Activated CD4-positive, alpha-beta T cell treated with anti-CD3 and anti-CD28 coated beads for 36 hours (primary cell): ENCODE measurements around the gene FARS2. TPM values are rescaled to one million over a fixed set of nuclear protein-coding genes. Genes with fewer than 3 reads are reported as not detected.

Experiments
- ATAC-seq: fragments of 200-7000 bp; cut with Tn5 transposase; one replicate; pipeline ENCODE4 v1.10.0; 2021; ENCODE audit warnings: mild to moderate bottlenecking, moderate library complexity
- CTCF ChIA-PET: fragments of 350-600 bp; sonication (Branson Sonifier 250); formaldehyde crosslinking; loops from one replicate; lab custom pipeline; 2021; ENCODE audit warnings: antibody characterized with exemption; lab: Charles Lee
- POLR2A ChIA-PET: fragments of 350-600 bp; sonication (Branson Sonifier 250); formaldehyde crosslinking; loops from one replicate; lab custom pipeline; 2021; ENCODE audit warnings: antibody characterized with exemption, inconsistent platforms; lab: Charles Lee
- DNase-seq: peaks from one replicate; pipeline ENCODE4 v3.0.0-alpha.2; 2020
- H3K27ac Mint-ChIP-seq: one replicate; pipeline ENCODE4 v1.8.0; 2021; ENCODE audit warnings: mixed read lengths
- H3K27me3 Mint-ChIP-seq: one replicate; pipeline ENCODE4 v1.8.0; 2021; ENCODE audit warnings: mixed read lengths
- H3K36me3 Mint-ChIP-seq: one replicate; pipeline ENCODE4 v1.8.0; 2021; ENCODE audit warnings: low read depth, mixed read lengths
- H3K4me1 Mint-ChIP-seq: one replicate; pipeline ENCODE4 v1.8.0; 2021; ENCODE audit warnings: mixed read lengths
- H3K4me3 Mint-ChIP-seq: one replicate; pipeline ENCODE4 v1.8.0; 2021; ENCODE audit warnings: mild to moderate bottlenecking, moderate library complexity, mixed read lengths
- H3K9me3 Mint-ChIP-seq: one replicate; pipeline ENCODE4 v1.8.0; 2021; ENCODE audit warnings: low read depth, mixed read lengths
- intact Hi-C, 2 experiments: fragments of 100-400 bp; cut with DNase I in 1 of 2; cut with micrococcal nuclease in 1 of 2; formaldehyde crosslinking; loops; one replicate each; pipeline versions ENCODE4 v1.14.2 to v1.15.1; 2022 to 2024; cut with DNase I, micrococcal nuclease
- total RNA-seq, 2 experiments: library from RNA; stranded (reverse); gene quantifications; one replicate each; pipeline ENCODE4 v1.2.3, GENCODE V29; 2021

FARS2 gene
- total RNA-seq, 2 experiments from 2014 or later: 17.6 to 18.4 TPM

- CTCF ChIA-PET: interaction anchor here (0.6 kb wide), 2 partner anchors 1082 to 1159 kb away, joined by 3 read pairs; no protein-coding TSS in a partner anchor
- Mint-ChIP-seq H3K4me3 (no peak overlapping the region), H3K4me1 (peaks cover 4% of the 10 kb centered on the region), H3K9me3 (no peaks in the 10 kb centered on the region), H3K27me3 (no peaks in the 10 kb centered on the region), H3K36me3 (no peaks in the 10 kb centered on the region), H3K27ac (no peak overlapping the region)
- ATAC-seq (no peak), DNase-seq (no peak)
- POLR2A ChIA-PET: no interaction called here
- intact Hi-C loops: no loop called here
Measured at GRCh38 chr6:5466281-5467136, 205.2 kb downstream of the FARS2 start.

GRCh38 chr6:5468586-5468985, 207.3 kb downstream of the FARS2 start:
- Mint-ChIP-seq H3K9me3 (no peaks in the 10 kb centered on the region), H3K4me3 (no peak overlapping the region), H3K27ac (no peak overlapping the region), H3K27me3 (no peaks in the 10 kb centered on the region), H3K4me1 (peaks cover 4% of the 10 kb centered on the region), H3K36me3 (no peaks in the 10 kb centered on the region)
- ATAC-seq (no peak), DNase-seq (no peak)
- intact Hi-C loops: no loop called here
- POLR2A ChIA-PET: no interaction called here
- CTCF ChIA-PET: interaction anchor here (1.8 kb wide), 1 partner anchor 8 kb away, joined by 5 read pairs; no protein-coding TSS in a partner anchor

- CTCF ChIA-PET: interaction anchor here (0.5 to 1.8 kb wide), 3 partner anchors 8 to 533 kb away, joined by 3 to 5 read pairs (median 4); no protein-coding TSS in a partner anchor
- ATAC-seq (no peak), DNase-seq (no peak)
- Mint-ChIP-seq H3K27ac (no peak overlapping the region), H3K4me3 (no peak overlapping the region), H3K36me3 (no peaks in the 10 kb centered on the region), H3K27me3 (no peaks in the 10 kb centered on the region), H3K4me1 (peaks cover 4% of the 10 kb centered on the region), H3K9me3 (no peaks in the 10 kb centered on the region)
- POLR2A ChIA-PET: no interaction called here
- intact Hi-C loops: no loop called here
Measured at GRCh38 chr6:5469101-5469846, 208.0 kb downstream of the FARS2 start.

- intact Hi-C loops: loop anchor here (1.0 to 10.0 kb wide), 4 partner anchors 524 to 1076 kb away; partner anchors contain the start of gene NRN1 (in 1 of the 2)
- POLR2A ChIA-PET: interaction anchor here (0.5 kb wide), 1 partner anchor 1484 kb away, joined by 3 read pairs; no protein-coding TSS in a partner anchor
- CTCF ChIA-PET: interaction anchor here (0.5 to 1.8 kb wide), 24 partner anchors 8 to 1075 kb away, joined by 3 to 8 read pairs (median 3); no protein-coding TSS in a partner anchor
- Mint-ChIP-seq H3K36me3 (no peaks in the 10 kb centered on the region), H3K27ac (no peak overlapping the region), H3K27me3 (no peaks in the 10 kb centered on the region), H3K4me1 (peaks cover 4% of the 10 kb centered on the region), H3K4me3 (no peak overlapping the region), H3K9me3 (no peaks in the 10 kb centered on the region)
- ATAC-seq (peak; percentile 89), DNase-seq (peak; percentile 79)
Measured at GRCh38 chr6:5471044-5471443, 209.7 kb downstream of the FARS2 start.

GRCh38 chr6:5471637-5472398, 210.5 kb downstream of the FARS2 start:
- no peaks in the 10 kb centered on the region for H3K36me3 Mint-ChIP-seq
- H3K27me3 Mint-ChIP-seq: no peaks in the 10 kb centered on the region
- ChIA-PET POLR2A (interaction anchor here (0.5 kb wide), 1 partner anchor 1484 kb away, joined by 3 read pairs; no protein-coding TSS in a partner anchor), CTCF (interaction anchor here (0.5 to 1.8 kb wide), 24 partner anchors 9 to 1075 kb away, joined by 3 to 8 read pairs (median 3); no protein-coding TSS in a partner anchor)
- no peaks in the 10 kb centered on the region for H3K9me3 Mint-ChIP-seq
- DNase-seq (no peak), ATAC-seq (no peak)
- no peak overlapping the region for H3K27ac Mint-ChIP-seq
- H3K4me3 Mint-ChIP-seq: no peak overlapping the region
- intact Hi-C loops: loop anchor here (1.0 to 10.0 kb wide), 4 partner anchors 523 to 1075 kb away; partner anchors contain the start of gene NRN1 (in 1 of the 2)
- peaks cover 4% of the 10 kb centered on the region for H3K4me1 Mint-ChIP-seq

- H3K4me1 Mint-ChIP-seq: peaks cover 1% of the 10 kb centered on the region
- ChIA-PET CTCF (no interaction called here), POLR2A (no interaction called here)
- no peak overlapping the region for H3K27ac Mint-ChIP-seq
- H3K36me3 Mint-ChIP-seq: no peaks in the 10 kb centered on the region
- intact Hi-C loops: loop anchor here (5.0 to 10.0 kb wide), 2 partner anchors 522 to 535 kb away; partner anchors contain the start of gene NRN1 (in 1 of the 2)
- no peaks in the 10 kb centered on the region for H3K9me3 Mint-ChIP-seq
- DNase-seq: no peak
- no peak for ATAC-seq
- no peak overlapping the region for H3K4me3 Mint-ChIP-seq
- H3K27me3 Mint-ChIP-seq: no peaks in the 10 kb centered on the region
Measured at GRCh38 chr6:5472571-5472970, 211.3 kb downstream of the FARS2 start.

GRCh38 chr6:5475779-5476178, 214.5 kb downstream of the FARS2 start:
- H3K4me1 Mint-ChIP-seq: no peaks in the 10 kb centered on the region
- H3K9me3 Mint-ChIP-seq: no peaks in the 10 kb centered on the region
- H3K4me3 Mint-ChIP-seq: no peak overlapping the region
- no peak overlapping the region for H3K27ac Mint-ChIP-seq
- POLR2A ChIA-PET: no interaction called here
- no peaks in the 10 kb centered on the region for H3K27me3 Mint-ChIP-seq
- DNase-seq (no peak), ATAC-seq (no peak)
- CTCF ChIA-PET: interaction anchor here (0.6 kb wide), 1 partner anchor 961 kb away, joined by 3 read pairs; no protein-coding TSS in a partner anchor
- H3K36me3 Mint-ChIP-seq: no peaks in the 10 kb centered on the region
- intact Hi-C loops: loop anchor here in 1 of 2 experiments (10.0 kb wide), 1 partner anchor 519 kb away; no protein-coding TSS in a partner anchor

GRCh38 chr6:5478380-5478779, 217.1 kb downstream of the FARS2 start:
- Mint-ChIP-seq H3K4me3 (no peak overlapping the region), H3K27me3 (no peaks in the 10 kb centered on the region), H3K9me3 (no peaks in the 10 kb centered on the region), H3K4me1 (no peaks in the 10 kb centered on the region), H3K36me3 (no peaks in the 10 kb centered on the region), H3K27ac (no peak overlapping the region)
- CTCF ChIA-PET: interaction anchor here (1.2 kb wide), 1 partner anchor 9 kb away, joined by 4 read pairs; no protein-coding TSS in a partner anchor
- no peak for ATAC-seq
- POLR2A ChIA-PET: no interaction called here
- no peak for DNase-seq
- intact Hi-C loops: loop anchor here in 1 of 2 experiments (10.0 kb wide), 1 partner anchor 516 kb away; no protein-coding TSS in a partner anchor

- Mint-ChIP-seq H3K27me3 (no peaks in the 10 kb centered on the region), H3K4me3 (no peak overlapping the region), H3K36me3 (no peaks in the 10 kb centered on the region), H3K9me3 (no peaks in the 10 kb centered on the region), H3K27ac (no peak overlapping the region), H3K4me1 (no peaks in the 10 kb centered on the region)
- POLR2A ChIA-PET: no interaction called here
- intact Hi-C loops: no loop called here
- CTCF ChIA-PET: interaction anchor here (1.1 kb wide), 1 partner anchor 10 kb away, joined by 3 read pairs; no protein-coding TSS in a partner anchor
- DNase-seq (no peak), ATAC-seq (no peak)
Measured at GRCh38 chr6:5481033-5481432, 219.7 kb downstream of the FARS2 start.

- no peak overlapping the region for H3K27ac Mint-ChIP-seq
- H3K4me1 Mint-ChIP-seq: peaks cover 2% of the 10 kb centered on the region
- ChIA-PET CTCF (interaction anchor here (1.1 kb wide), 1 partner anchor 10 kb away, joined by 3 read pairs; no protein-coding TSS in a partner anchor), POLR2A (no interaction called here)
- no peaks in the 10 kb centered on the region for H3K9me3 Mint-ChIP-seq
- intact Hi-C loops: no loop called here
- peaks cover 4% of the 10 kb centered on the region for H3K36me3 Mint-ChIP-seq
- ATAC-seq (no peak), DNase-seq (no peak)
- no peak overlapping the region for H3K4me3 Mint-ChIP-seq
- H3K27me3 Mint-ChIP-seq: no peaks in the 10 kb centered on the region
Measured at GRCh38 chr6:5481750-5482149, 220.4 kb downstream of the FARS2 start.
